Activated naive CD8-positive, alpha-beta T cell treated with anti-CD3 and anti-CD28 coated beads, Interleukin-2, amount 50 U/mL, for 24 hours (primary cell): ENCODE results near the gene SLC25A22.

Source experiments
- ATAC-seq: fragments of 150-1000 bp; cut with Tn5 transposase; one replicate; pipeline ENCODE4 v1.10.0; 2021
- DNase-seq: peaks from one replicate; pipeline ENCODE4 v3.0.0; 2021
- H3K27ac Mint-ChIP-seq: one replicate; pipeline ENCODE4 v1.8.0; 2021; ENCODE audit warnings: mild to moderate bottlenecking, mixed read lengths
- H3K27me3 Mint-ChIP-seq: one replicate; pipeline ENCODE4 v1.8.0; 2021; ENCODE audit warnings: mixed read lengths
- H3K36me3 Mint-ChIP-seq: one replicate; pipeline ENCODE4 v1.8.0; 2021; ENCODE audit warnings: low read depth, mixed read lengths
- H3K4me1 Mint-ChIP-seq: one replicate; pipeline ENCODE4 v1.8.0; 2021; ENCODE audit warnings: mixed read lengths
- H3K4me3 Mint-ChIP-seq: one replicate; pipeline ENCODE4 v1.8.0; 2021; ENCODE audit warnings: mild to moderate bottlenecking, moderate library complexity, mixed read lengths
- H3K9me3 Mint-ChIP-seq: one replicate; pipeline ENCODE4 v1.8.0; 2021; ENCODE audit warnings: mixed read lengths

The SLC25A22 gene

GRCh38 chr11:798093-798713 is at the start of gene SLC25A22:
Gene SLC25A22 (minus strand): TSS chr11:798281. CDS start chr11:795006, 3,275 bp downstream.
- peak; percentile 93 for DNase-seq
- ATAC-seq = peak; percentile 49
- Mint-ChIP-seq H3K9me3 (no peaks in the 10 kb centered on the region), H3K27ac (peak within 1 kb of the TSS; percentile 84), H3K4me1 (peaks cover 6% of the 10 kb centered on the region), H3K4me3 (peak within 1 kb of the TSS; percentile 92), H3K36me3 (peaks cover 2% of the 10 kb centered on the region), H3K27me3 (no peaks in the 10 kb centered on the region)

DNA sequence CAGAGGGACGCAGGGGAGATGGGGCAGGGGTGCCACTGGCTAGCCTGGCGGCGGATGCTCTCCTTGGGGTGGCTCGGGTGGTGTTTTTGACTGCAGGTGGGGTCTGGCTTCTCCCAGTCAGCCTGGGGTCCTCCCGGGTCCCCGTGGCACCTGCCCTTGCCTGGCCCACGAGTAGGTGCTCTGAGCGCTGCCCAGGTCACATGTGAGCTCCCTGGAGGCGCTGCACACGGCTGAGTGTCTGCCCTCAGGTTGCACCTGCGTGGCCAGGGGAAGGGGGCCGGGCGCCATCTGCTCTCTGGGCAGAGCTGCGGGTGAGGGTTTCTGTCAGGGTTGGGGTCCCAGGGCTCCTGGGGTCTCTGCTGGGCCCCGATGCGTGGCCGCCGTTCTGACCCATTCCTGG is 49.8 kb upstream of the SLC25A22 start:
- Mint-ChIP-seq H3K4me3 (no peak overlapping the region), H3K9me3 (no peaks in the 10 kb centered on the region), H3K4me1 (peaks cover 18% of the 10 kb centered on the region), H3K36me3 (no peaks in the 10 kb centered on the region), H3K27ac (no peak overlapping the region), H3K27me3 (peaks cover 11% of the 10 kb centered on the region)
- ATAC-seq = no peak
- no peak for DNase-seq

DNA sequence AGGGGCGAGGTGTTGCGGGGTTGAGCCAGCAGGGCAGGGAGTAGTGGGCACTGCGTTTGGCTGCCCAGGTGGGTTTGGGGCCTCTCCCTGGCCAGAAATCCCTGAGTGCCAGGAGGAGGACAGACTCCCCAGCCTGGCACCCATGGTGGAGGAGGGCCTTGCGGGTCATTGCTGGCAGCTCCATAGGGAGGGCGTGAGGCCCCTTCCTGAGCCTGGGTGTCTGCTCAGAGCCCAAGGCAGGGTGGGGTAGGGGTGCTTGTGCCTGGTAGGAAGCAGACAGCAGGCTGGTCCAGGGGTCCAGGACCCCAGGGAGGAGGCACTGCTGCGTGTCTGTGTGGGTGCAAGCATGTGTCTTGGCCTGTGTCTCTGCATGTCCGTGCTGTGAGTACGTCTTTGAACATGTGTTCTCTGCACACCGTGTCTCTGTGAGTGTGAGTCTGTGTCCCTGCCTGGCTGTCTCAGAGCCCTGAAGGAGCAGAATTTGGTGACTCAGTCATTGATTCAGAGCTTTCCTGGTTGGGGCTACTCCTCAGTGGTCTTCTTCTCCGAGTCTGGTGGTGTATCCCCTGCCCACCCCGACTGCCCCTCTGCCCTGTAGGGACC is 48.5 kb upstream of the SLC25A22 start:
- DNase-seq = no peak
- H3K27ac Mint-ChIP-seq = no peak overlapping the region

GRCh38 chr11:845872-846495 is 47.9 kb upstream of the SLC25A22 start:
- Mint-ChIP-seq H3K4me1 (peaks cover 23% of the 10 kb centered on the region), H3K4me3 (no peak overlapping the region), H3K27me3 (peaks cover 11% of the 10 kb centered on the region), H3K9me3 (no peaks in the 10 kb centered on the region), H3K27ac (no peak overlapping the region), H3K36me3 (peaks cover 2% of the 10 kb centered on the region)
- ATAC-seq = no peak
- no peak for DNase-seq

More for the DNA sequence above, 48.5 kb upstream of the SLC25A22 start:
- Mint-ChIP-seq H3K9me3 (no peaks in the 10 kb centered on the region), H3K4me1 (peaks cover 18% of the 10 kb centered on the region), H3K36me3 (no peaks in the 10 kb centered on the region), H3K27me3 (peaks cover 11% of the 10 kb centered on the region), H3K4me3 (no peak overlapping the region)
- ATAC-seq = no peak

- Mint-ChIP-seq H3K27ac (no peak overlapping the region), H3K4me3 (no peak overlapping the region), H3K4me1 (peaks cover 32% of the 10 kb centered on the region), H3K27me3 (peaks cover 9% of the 10 kb centered on the region), H3K36me3 (peaks cover 9% of the 10 kb centered on the region), H3K9me3 (no peaks in the 10 kb centered on the region)
- no peak for ATAC-seq
- peak; percentile 54 for DNase-seq
Measured at GRCh38 chr11:844693-845644, 46.9 kb upstream of the SLC25A22 start.

GRCh38 chr11:843818-844692 is 46.0 kb upstream of the SLC25A22 start:
- no peak for DNase-seq
- Mint-ChIP-seq H3K27ac (peak overlapping the region; percentile 39), H3K4me3 (peak overlapping the region; percentile 72), H3K27me3 (peaks cover 7% of the 10 kb centered on the region), H3K36me3 (peaks cover 9% of the 10 kb centered on the region), H3K4me1 (peaks cover 34% of the 10 kb centered on the region), H3K9me3 (no peaks in the 10 kb centered on the region)
- no peak for ATAC-seq

GRCh38 chr11:843086-843734 is 45.1 kb upstream of the SLC25A22 start:
- DNase-seq = no peak
- H3K27ac Mint-ChIP-seq = peak overlapping the region; percentile 39
- H3K9me3 Mint-ChIP-seq = no peaks in the 10 kb centered on the region
- peak overlapping the region; percentile 72 for H3K4me3 Mint-ChIP-seq
- H3K27me3 Mint-ChIP-seq = peaks cover 3% of the 10 kb centered on the region
- H3K36me3 Mint-ChIP-seq = peaks cover 12% of the 10 kb centered on the region
- peaks cover 30% of the 10 kb centered on the region for H3K4me1 Mint-ChIP-seq
- ATAC-seq = no peak

DNA sequence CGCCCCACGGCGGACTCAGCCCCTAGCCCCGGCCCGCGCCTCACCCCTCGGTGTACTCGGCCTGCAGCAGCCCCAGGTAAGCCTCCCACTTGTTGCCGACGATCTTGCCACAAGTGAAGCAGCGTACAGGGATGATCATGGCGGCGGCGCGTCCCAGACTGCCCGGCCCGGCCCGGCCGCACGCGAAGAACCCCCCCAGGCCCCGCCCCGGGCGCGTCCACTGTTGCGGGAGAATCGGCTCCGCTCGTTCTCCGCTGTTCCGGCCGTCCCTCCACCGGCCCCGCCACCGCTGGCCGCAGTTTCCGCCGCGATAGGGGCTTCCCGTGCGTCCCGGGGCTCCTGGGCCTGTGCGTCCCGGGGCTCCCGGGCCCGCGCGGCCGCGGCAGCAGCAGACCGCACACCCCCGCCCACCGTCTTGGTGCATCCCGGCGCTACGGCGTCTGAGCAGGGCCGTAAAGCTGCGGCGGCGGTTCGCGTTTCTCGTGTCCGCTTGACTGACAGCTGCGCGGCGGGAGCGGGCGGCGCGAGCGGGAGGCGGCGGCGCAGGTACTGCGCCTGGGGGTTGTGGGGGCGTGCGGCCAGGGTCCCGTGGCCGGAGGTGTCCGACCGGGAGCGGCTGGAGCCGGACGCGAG is 44.4 kb upstream of the SLC25A22 start, which contains the start of the genes POLR2L and TSPAN4:
Gene POLR2L, minus strand, starts transcription at position 160 of the 633 bp plus-strand sequence. Its CDS starts 21 bp downstream, at position 139.
Gene TSPAN4, plus strand, starts transcription at position 483 of the 633 bp plus-strand sequence. CDS start 7,453 bp downstream, outside the sequence.
- Mint-ChIP-seq H3K27me3 (peaks cover 3% of the 10 kb centered on the region), H3K9me3 (no peaks in the 10 kb centered on the region), H3K36me3 (peaks cover 12% of the 10 kb centered on the region), H3K4me1 (peaks cover 30% of the 10 kb centered on the region), H3K27ac (peak within 1 kb of the TSS; percentile 73), H3K4me3 (peak within 1 kb of the TSS; percentile 84)
- DNase-seq = peak; percentile 92
- peak; percentile 63 for ATAC-seq

DNA sequence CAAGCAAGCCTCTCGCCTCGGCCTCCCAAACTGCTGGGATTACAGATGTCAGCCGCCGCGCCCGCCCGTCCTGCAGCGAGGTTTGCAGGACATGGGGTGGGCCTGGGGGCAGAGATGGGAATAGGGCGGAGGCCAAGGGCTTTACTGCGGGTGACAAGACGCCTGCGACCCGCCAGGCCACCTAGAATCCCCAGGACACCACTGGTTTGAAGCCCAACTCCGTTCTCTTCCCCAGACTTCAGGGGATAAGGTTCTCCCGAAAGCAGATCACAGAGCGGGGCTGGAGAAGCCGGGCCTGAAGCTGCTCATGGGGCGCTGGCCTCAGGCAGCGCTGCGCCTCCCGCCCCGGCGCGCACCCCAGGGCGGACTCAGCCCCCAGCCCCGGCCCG is 43.9 kb upstream of the SLC25A22 start:
- Mint-ChIP-seq H3K9me3 (no peaks in the 10 kb centered on the region), H3K27me3 (peaks cover 3% of the 10 kb centered on the region), H3K4me3 (peak overlapping the region; percentile 84), H3K4me1 (peaks cover 30% of the 10 kb centered on the region), H3K27ac (peak overlapping the region; percentile 73), H3K36me3 (peaks cover 12% of the 10 kb centered on the region)
- no peak for DNase-seq
- peak; percentile 16 for ATAC-seq

- Mint-ChIP-seq H3K27ac (peak overlapping the region; percentile 49), H3K4me1 (peaks cover 33% of the 10 kb centered on the region), H3K4me3 (peak overlapping the region; percentile 84), H3K36me3 (peaks cover 12% of the 10 kb centered on the region), H3K27me3 (peaks cover 3% of the 10 kb centered on the region), H3K9me3 (no peaks in the 10 kb centered on the region)
- ATAC-seq = no peak
- DNase-seq = no peak
Measured at GRCh38 chr11:839875-840617, 42.0 kb upstream of the SLC25A22 start.

DNA sequence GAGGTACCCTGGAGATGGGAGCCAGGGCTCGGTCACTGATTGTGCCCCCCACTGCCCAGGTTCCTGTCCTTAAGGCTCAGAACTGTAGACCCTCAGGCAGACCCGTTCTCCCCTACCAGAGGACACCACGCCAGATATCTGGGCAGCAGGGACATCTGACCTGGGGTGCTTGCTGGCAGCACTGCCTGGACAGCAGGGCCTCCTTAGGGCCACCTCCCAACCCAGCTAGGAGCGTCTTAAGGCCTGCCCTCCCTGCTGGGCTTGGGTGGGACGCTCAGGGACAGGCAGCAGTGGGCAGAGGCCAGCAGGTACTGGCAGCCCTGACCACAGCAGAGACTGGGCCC is 41.2 kb upstream of the SLC25A22 start:
- Mint-ChIP-seq H3K27ac (no peak overlapping the region), H3K27me3 (peaks cover 3% of the 10 kb centered on the region), H3K4me3 (no peak overlapping the region), H3K9me3 (no peaks in the 10 kb centered on the region), H3K4me1 (peaks cover 33% of the 10 kb centered on the region), H3K36me3 (peaks cover 12% of the 10 kb centered on the region)
- DNase-seq (no peak), ATAC-seq (no peak)
